Kidney epithelial cell (primary cell): ENCODE data around the gene BNIP5. TPM values are rescaled to one million over a fixed set of nuclear protein-coding genes. Genes with fewer than 3 reads are reported as not detected.

Experiments used
- DNase-seq: peaks from one replicate; pipeline ENCODE4 v3.0.0-alpha.2; 2010; ENCODE audit warnings: low read depth
- H3K27me3 ChIP-seq: 2 replicates; pipeline ENCODE4 v1.6.0; 2011; ENCODE audit warnings: low read length; ENCODE audit not compliant: control insufficient read depth, insufficient read depth
- H3K36me3 ChIP-seq: 2 replicates; pipeline ENCODE4 v1.5.1; 2011; ENCODE audit warnings: low read length; ENCODE audit not compliant: control insufficient read depth, insufficient read depth
- H3K4me3 ChIP-seq: 2 replicates; pipeline ENCODE4 v1.5.1; 2011; ENCODE audit warnings: low read depth, mild to moderate bottlenecking, control low read depth, low read length
- total RNA-seq: library from RNA; depleted of rRNA; stranded (reverse); fragments of >200 nt; gene quantifications from 2 replicates; pipeline ENCODE4 v1.2.3, GENCODE V29; 2015
- TF ChIP-seq, protein P1 (sequence below): IDR thresholded peaks from 2 replicates; pipeline ENCODE4 v1.5.1; 2011; ENCODE audit warnings: mild to moderate bottlenecking, moderate library complexity, low read length, control low read depth, inconsistent platforms; ENCODE audit not compliant: insufficient read depth, poor library complexity, severe bottlenecking

Gene BNIP5
- total RNA-seq, 1 donor from 2014 or later: not detected

DNA sequence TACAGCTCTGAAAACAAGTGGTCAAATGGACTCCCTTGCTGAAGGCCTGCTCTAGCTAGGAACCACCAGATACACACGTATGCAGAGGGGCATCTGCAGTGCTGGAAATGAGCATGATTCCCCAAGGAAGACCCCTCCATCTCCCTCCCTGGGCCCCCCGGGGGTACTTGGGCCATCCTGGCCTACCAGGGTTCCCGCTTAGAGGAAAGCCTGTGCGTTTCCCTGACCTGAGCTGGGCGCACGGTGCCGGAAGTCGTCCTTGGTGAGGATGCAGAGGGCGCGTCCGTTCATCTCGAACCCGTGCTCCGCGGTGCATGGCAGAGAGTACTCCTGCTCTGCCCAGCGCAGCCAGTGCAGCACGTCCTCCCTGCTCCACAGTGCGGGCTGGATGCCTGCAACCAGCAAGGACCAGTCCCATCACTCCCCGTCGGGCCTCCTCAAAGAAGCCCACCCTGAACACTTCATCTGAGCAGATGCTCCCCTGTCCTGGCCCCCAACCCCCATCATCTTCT, 39.0 kb upstream of the BNIP5 start:
- Histone ChIP-seq H3K36me3 (no peaks in the 10 kb centered on the region), H3K4me3 (no peak overlapping the region), H3K27me3 (peaks cover 6% of the 10 kb centered on the region)
- no peak for DNase-seq
- TF ChIP-seq, protein P1, sequence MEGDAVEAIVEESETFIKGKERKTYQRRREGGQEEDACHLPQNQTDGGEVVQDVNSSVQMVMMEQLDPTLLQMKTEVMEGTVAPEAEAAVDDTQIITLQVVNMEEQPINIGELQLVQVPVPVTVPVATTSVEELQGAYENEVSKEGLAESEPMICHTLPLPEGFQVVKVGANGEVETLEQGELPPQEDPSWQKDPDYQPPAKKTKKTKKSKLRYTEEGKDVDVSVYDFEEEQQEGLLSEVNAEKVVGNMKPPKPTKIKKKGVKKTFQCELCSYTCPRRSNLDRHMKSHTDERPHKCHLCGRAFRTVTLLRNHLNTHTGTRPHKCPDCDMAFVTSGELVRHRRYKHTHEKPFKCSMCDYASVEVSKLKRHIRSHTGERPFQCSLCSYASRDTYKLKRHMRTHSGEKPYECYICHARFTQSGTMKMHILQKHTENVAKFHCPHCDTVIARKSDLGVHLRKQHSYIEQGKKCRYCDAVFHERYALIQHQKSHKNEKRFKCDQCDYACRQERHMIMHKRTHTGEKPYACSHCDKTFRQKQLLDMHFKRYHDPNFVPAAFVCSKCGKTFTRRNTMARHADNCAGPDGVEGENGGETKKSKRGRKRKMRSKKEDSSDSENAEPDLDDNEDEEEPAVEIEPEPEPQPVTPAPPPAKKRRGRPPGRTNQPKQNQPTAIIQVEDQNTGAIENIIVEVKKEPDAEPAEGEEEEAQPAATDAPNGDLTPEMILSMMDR: no peak

DNA sequence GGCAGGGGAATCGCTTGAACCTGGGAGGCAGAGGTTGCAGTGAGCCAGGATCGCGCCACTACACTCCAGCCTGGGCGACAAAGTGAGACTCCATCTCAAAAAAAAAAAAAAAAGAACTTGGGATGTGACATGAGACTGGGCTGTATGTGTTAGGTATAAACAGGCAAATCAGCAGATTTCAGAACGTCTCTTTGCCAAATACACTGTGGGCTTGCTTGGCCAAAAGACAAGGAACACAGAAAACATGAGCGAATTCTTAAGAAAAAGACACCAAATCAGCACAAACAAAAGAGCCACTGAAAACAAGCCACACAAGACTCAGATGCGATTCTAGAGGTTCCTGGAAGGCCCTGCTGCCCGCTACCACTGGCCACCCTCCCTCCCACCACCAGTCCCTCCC, 38.3 kb upstream of the BNIP5 start:
- TF ChIP-seq, protein P1: no peak
- DNase-seq: no peak
- H3K27me3 ChIP-seq: peaks cover 6% of the 10 kb centered on the region
- no peak overlapping the region for H3K4me3 ChIP-seq
- H3K36me3 ChIP-seq: no peaks in the 10 kb centered on the region

DNA sequence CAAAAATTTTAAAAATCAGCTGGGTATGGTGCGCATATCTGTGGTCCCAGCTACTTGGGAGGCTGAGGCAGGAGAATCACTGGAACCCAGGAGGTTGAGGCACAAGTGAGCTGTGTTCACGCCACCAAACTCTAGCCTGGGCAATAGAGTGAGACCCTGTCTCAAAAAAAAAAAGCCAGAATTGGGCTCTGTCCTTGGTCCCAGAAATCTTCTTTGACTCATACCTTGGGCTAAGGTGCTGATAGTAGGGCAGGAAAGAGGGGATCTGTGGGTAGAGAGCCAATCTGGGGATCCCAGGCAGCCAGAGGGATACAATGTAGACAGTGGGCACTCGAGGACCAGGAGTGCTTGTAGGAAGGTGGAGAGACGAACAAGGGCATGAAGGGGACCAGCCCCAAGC, 37.5 kb upstream of the BNIP5 start:
- DNase-seq: no peak
- H3K36me3 ChIP-seq: no peaks in the 10 kb centered on the region
- H3K4me3 ChIP-seq: no peak overlapping the region
- TF ChIP-seq, protein P1: no peak
- peaks cover 6% of the 10 kb centered on the region for H3K27me3 ChIP-seq

DNA sequence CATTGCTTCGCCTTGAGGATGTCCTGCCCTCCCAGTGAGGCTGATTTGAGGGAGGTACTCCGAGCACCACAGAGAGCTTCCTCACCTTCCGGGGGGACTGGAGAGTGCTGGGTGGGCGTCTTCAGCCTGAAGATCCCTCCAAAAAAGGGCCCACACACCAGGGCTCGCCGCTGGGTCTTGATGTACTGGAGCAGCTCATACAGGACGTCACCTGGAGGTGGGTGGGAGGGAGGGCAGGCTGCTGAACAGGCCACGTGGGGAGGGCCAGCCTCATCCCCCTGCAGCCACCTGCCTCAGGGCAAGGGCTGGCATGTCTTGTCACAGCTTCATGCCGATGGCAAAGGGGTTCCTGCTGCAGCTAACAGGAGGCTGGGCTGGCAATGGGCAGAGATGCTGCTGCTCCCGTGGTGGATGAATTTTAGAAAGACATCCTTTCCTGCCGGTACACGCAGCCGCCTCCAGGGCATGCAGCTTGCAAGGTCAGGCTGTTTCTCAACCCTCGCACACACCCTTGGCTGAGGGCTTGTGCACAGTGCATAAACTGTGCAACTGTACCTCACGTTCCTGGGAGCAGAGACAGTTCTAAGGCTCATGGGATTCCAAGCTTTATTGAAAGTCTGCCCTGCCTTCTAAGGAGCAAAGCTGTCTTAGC, 36.8 kb upstream of the BNIP5 start:
- DNase-seq: no peak
- no peaks in the 10 kb centered on the region for H3K36me3 ChIP-seq
- TF ChIP-seq, protein P1: no peak
- H3K27me3 ChIP-seq: peaks cover 6% of the 10 kb centered on the region
- H3K4me3 ChIP-seq: no peak overlapping the region

DNA sequence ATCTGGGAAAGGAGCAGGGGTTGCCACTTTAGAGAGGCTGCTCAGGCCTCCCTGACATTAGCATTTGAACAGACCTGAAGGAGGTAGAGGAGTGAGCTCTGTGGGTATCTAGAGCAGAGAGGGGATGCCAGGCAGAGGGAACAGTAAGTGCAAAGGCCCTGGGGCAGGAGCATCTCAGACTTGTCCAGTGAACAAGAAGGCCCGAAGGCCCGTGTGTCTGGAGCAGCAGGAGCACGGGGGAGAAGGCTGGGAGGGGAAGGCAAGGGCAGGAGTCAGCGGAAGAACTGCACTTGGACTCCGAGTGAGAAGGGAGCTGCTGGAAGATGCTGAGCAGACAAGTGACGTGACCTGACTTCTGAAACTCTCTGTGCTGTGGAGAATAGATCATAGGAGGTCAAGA, 35.4 kb upstream of the BNIP5 start:
- Histone ChIP-seq H3K36me3 (no peaks in the 10 kb centered on the region), H3K4me3 (no peak overlapping the region), H3K27me3 (peaks cover 6% of the 10 kb centered on the region)
- TF ChIP-seq, protein P1: no peak
- no peak for DNase-seq

DNA sequence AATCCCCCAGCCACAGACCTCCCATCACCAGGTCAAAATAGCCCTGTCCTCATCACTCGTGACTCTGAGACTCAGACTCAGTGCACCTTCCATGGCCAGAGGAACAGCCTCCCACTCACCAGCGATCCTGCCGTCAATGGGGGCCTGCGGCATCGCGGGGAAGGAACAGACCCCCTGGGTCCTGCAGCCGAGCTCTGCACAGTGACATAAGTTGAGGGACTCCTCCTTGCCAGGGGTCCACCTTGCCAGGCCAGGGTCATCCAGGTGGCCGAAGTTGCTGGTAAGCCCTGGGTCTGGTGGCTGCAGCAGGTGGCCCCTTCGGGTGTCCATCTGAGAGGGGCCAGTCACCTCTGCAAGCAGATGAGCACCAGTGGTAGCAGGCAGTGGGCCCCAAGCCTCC, 34.5 kb upstream of the BNIP5 start:
- TF ChIP-seq, protein P1: no peak
- Histone ChIP-seq H3K27me3 (peaks cover 6% of the 10 kb centered on the region), H3K4me3 (no peak overlapping the region), H3K36me3 (no peaks in the 10 kb centered on the region)
- no peak for DNase-seq
